Stimulated activated CD8-positive, alpha-beta memory T cell treated with anti-CD3 and anti-CD28 coated beads, Interleukin-2, amount 100 ng/mL, for 1 hour (primary cell): Measurements from ENCODE around the gene TBC1D22A.

Source experiments
- DNase-seq, 2 donors: peaks; one replicate each; pipeline ENCODE4 v3.0.0-alpha.2; 2020; ENCODE audit warnings: low read depth in 2 of 2

Gene TBC1D22A

DNA sequence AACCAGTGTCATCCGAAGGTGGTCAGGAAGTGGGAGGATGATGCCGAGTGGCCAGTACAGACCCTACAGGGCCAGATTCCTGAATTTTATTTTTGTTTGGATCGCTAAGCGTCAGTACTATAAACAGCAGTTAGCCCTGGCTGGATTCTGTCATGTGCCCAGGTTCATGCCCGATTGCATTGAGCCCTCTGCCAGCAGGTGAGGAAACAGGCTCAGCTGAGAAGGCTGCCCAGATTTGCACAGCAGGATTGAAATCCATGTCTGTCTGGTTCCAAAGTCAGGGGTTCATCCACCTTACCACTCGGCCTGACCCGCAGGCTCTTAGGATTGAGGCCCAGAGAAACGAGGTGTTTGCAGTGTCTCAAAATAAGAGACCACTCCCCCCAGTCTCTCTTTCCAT lies 9.1 kb upstream of the TBC1D22A start:
- DNase-seq = no peak

DNA sequence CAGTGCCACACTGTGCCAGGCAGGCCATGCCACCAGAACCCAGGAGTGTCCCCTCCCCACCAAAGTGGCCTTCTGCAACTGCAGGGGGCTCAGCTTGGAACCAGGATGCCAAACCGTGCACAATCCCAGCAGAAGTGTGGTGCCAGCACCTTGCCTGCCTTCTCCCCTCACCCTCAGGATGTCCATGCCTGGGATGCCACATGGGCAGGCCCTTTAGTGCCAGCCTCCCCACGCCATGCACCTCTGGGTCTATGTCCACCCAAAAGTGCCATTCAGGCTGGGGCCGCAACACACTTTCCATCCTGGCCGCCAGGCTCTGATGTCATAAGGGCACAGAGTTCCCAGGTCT lies 8.7 kb upstream of the TBC1D22A start:
- DNase-seq = no peak

DNA sequence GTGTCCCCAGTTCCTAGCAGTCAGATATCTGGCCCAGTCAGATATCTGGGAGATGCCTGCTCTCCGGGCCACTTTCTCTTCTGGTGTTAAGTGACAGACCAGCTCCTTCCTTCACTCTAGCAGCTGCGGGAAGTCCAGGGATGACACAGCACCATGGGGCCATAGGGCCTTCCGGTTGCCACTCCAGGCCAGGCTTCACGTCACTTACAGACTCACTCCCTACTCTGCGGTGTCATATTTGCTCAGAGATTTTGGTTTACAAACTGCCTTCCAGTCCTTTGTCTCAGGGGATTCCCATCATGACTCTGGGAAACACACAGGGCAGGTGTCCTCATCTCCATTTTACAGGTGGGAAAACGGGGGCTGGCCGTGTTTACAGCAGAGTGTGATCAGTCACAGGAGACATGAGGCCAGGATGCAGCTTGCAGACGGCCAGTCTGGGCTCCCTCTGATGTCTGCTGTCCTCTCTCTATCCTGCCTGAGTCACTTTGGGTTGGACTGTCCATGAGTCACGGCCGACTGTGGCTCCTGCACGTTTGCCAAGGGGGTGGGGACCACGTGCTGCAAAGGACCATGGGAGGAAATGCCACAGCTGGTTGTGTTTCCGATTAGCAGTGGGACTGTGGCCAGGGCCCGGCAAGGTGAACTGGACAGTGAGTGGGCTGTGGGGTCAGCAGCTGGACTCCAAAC lies 8.2 kb upstream of the TBC1D22A start:
- no peak for DNase-seq

DNA sequence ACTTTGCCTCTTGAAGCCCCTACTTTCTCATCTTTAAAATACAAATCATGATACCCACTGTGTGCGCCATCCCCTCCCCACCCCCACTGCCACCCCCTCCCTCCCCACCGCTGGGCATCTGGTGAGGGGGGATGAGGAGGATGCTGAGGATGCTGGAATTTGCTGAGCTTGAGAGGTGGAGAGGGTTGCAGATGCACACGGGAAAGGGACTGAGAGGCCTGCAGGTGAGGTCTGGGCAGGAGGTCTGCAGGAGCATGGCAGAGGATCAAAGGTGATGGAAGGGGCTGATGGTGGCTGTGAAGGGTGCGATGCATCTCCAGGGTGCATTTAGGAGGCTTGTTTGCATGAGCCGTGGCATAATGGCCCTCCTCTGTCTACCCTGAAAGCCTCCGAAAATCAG lies 7.6 kb upstream of the TBC1D22A start:
- no peak for DNase-seq

DNA sequence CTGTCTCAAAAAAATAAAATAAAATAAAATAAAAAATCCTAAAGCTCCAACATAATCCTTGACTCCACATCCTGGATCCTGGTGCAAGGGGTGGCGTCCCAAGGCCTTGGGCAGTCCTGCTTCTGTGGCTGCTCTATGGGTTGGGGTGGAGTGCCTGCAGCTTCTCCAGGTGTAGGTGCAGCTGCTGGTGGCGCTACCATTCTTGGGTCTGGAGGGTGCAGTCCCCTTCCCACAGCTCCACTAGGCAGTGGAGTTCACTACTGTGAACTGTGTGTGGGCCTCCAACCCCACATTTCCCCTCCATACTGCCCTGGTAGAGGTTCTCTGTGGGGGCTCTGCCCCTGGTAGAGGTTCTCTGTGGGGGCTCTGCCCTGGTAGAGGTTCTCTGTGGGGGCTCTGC lies 6.9 kb upstream of the TBC1D22A start:
- no peak for DNase-seq

DNA sequence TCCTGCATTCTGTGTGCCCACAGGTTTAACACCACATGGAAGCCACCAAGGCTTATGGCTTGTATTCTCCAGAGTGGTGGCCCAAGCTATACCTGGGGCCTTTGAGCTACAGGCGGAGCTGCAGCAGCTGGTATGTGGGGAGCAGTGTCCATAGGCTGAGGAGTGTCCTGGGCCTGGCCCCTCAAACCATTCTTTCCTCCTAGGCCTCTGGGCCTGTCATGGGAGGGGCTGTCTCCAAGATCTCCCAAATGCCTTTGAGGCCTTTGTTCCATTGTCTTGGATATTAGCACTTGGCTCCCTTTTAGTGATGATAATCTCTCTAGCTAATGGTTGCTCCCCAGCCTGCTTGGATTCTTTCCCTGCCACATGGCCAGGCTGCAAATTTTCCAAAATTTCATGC lies 6.4 kb upstream of the TBC1D22A start:
- DNase-seq = no peak

DNA sequence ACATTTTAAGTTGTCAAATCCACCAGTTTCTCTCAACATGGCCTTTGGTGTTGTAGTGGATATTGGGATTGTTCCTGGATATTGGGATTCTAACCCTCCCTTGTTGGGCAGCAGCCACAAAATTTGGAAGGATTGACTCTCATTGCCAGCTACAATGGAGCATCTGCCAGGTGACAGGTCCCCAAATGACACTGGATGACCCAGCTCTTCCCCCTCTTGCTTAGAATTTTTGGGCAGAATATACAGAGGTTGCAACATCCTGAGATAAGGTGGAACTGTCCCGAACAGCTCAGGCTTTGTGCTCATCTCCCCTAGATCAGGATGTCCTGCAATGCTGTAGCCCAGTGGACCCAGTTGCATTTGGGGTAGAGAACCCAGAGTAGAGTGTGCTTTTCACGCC lies 5.3 kb upstream of the TBC1D22A start:
- no peak for DNase-seq

DNA sequence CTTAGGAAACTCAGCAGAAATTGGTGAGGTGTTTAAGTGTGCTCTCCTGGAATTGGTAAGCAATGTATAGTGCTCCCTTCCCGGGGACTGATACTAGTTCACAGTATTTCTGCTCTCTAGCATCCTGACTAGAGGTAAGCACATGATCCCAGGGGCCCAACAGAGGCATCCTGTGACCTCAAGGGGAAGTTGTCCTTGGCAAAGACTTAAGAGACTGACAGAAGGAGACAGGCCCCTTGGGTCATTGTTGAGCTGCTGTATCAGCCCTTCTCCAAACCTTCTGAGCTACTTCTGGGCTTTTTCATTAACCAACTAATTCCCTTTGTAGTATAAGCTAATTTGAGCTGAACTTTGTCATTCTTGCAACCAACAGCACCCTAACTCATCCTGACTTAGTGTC lies 4.3 kb upstream of the TBC1D22A start:
- no peak for DNase-seq

DNA sequence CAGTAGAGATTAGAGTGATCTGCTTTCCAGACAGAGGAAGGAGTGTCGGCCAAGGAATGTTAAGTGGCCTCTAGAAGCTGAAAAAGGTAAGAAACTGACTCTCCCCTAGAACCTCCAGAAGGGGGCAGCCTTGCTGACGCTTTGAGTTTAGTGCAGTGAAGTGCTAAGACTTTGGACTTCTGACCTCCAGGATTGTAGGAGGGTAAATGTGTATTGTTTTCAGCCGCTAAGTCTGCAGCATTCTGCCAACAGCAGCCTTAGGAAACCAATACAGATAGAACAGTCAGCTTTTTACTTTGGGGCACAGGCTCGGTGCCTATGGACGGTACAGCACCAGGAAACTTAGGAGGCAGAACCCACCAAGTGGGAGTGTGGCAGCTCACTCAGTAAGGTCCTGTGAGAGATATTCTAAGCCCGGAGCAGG lies 3.6 kb upstream of the TBC1D22A start:
- DNase-seq = no peak

DNA sequence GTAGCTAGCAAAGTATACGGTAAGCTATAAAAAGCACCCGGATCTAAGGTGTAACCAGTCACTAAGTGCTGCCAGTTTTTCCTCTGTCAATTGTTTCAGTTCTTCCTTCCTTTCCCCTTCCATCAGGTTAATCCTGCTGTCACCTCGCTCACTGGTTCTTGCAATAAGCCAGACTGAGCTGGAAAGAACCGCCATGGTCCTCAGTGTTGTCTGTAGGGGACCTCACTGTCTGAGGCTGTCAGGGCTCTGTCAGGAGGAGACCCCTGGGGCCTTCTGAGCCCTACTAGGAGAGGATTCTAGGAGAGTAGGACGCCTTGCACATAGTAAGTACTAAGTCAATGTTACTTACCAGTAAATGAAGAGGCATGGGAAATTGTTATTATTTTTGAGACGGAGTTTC lies 1.4 kb upstream of the TBC1D22A start:
- DNase-seq = no peak

DNA sequence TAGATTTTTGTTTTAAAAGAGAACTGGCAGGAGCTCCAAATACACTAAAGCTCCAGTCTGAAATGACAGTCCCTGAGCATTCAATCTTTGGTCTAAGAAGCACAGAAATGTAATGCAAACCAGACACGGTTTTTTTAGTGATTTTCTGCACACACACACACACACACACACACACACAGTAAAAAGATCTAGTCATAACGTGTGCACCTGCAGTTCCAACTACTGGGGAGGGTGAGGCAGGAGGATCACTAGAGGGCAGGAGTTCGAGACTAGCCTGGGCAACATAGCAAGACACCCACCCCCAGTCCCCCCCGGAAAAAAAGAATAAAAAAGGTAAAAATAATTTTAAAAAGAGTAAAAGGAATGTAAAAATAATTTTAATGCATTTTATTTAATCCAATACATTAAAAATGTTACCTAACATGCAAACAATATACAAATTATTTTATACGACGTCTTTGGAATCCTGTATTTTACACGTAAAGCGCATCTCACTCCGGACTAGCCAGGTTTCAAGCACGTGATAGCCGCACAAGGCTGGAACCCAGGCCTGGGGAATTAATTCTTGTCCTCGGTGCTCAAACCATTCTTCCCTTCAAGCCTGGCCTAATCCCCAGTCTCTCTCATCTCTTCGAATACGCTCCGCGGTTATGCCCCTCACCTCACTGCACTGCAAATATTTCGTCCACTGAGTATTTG lies 762 bp upstream of the TBC1D22A start:
- no peak for DNase-seq

DNA sequence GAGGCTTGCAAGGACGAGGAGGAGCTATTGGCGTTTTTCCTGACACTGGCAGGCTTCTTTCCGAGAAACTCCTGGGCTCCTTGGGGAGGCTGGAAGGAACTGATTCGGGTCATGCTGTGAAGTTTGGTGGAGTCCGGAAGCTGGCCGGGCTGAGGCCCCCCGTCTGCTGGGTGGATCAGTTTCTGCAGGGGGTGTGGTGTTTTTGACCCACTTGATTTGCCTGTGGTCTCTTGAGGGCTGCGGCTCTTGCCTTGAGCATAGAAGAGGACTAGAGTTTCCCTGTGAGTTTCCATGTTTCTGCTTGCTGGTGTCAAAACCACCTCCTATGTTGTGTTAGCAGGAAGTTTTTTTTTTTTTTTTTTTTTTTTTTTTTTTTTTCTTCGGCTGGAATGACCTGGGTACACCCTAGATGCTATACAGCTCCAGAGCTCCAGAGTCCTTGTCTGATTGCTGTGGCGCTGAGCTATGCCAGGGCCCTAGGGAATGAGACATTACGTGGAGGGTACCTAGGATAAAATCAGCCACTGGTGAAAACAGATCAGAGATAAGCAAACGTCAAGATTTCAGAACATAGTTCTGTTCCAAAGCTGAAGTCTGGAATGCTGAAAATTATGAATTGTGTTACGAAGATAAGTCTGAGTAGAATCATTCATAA lies 728 bp downstream of the TBC1D22A start:
- no peak for DNase-seq

DNA sequence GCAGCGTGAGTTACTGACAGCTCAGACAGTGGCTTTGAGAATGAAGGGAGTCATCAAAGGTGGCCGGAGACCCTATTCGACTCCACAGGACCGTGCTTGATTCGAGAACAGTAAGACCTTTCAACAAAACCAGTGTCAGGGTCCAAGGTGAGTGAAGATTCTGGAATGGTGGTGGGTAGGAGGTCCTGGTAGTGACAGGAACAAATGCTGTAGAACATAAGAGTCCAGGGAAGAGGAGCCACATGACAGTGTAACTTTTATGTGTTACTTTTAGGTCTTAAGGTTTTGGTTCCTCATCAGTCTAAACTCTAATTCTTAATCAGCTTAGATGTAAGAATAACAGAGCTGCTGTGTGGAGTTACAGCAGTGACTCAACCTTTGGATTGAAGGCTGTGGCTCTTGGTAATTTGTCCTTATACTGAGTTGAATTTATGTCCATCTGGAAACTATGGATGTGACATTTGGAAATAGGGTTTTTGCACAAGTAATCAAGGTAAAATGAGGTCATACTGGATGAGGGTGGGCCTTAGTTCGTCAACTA lies 1.8 kb downstream of the TBC1D22A start:
- DNase-seq = no peak

DNA sequence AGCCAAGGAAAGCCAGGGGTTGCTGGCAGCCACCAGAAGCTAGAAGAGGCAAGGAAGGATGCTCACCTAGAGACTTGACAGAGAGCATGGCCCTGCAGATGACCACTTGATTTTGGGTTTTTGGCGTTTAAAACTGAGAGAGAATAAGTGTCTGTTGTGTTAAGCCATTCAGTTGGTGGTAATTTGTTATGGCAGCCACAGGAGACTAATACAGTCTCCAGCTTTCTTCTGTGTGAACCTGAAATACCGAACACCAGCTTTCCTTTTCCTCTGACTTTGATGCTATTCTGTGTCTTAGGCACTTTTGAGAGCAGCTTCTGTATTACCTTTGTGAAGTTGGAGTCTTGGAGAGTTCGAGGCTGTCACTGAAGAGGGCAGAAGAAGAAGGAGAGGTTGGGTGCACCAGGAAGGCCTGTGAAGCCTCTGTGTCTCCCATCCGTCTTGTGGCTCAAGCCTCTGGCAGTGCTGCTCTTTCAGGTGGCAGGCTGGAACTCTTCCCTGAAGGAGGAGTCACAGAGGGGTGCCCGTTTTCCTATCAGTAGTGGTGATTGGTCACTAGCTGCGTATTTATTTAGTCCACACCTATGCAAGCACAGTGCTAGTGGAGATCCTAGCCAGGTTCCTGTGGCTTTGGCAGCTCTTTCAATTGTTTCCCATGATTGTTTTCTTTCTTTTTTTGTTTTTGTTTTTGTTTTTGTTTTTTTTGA lies 2.5 kb downstream of the TBC1D22A start:
- DNase-seq = no peak

DNA sequence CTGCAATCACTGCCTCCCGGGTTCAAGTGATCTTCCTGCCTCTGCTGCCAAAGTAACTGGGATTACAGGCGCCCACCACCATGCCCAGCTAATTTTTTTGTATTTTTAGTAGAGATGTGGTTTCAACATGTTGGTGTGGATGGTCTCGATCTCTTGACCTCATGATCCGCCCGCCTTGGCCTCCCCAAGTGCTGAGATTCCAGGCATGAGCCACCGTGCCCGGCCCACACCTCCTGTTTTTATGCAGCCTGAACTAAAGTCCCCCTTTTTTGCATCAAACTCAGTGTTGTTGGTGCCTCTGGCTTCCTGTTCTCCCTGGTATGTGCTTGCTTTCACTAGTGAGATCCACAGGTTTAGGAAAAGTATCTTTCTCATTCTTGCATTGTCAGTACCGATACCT lies 4.2 kb downstream of the TBC1D22A start:
- no peak for DNase-seq

DNA sequence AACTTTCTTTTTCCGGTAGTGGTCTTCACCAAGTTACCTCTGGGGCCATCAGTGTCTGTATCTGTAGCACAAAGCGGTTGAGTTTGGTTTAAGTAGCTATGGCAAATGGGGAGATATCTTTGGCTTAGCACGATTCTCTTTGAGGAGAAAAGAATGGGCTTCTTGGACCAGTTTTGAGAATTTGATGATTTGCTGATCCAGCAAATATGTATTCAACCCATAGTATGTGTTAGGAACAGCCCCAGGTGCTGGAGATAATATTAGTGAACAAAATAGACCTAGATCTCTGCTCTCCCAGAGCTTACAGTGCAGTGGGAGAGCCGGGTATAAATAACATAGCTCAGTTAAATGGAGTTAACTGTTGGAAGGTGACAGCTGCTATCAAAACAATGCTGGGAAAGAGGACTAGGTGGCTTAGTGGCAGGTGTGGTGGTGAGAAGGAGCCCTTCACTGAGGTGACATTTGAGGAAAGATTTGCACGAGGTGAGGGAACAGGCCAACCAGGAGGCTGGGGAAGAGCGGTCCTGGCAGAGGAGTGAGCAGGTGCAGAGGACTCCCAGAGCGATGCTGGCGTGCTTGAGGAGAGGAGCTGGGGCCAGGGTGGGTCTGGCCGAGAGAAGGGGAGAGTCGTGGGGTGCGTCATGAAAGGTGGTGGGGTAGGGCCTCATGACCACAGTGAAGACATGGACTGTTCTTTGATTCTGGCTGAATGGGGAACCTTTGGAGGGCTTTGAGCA lies 5.0 kb downstream of the TBC1D22A start:
- no peak for DNase-seq

DNA sequence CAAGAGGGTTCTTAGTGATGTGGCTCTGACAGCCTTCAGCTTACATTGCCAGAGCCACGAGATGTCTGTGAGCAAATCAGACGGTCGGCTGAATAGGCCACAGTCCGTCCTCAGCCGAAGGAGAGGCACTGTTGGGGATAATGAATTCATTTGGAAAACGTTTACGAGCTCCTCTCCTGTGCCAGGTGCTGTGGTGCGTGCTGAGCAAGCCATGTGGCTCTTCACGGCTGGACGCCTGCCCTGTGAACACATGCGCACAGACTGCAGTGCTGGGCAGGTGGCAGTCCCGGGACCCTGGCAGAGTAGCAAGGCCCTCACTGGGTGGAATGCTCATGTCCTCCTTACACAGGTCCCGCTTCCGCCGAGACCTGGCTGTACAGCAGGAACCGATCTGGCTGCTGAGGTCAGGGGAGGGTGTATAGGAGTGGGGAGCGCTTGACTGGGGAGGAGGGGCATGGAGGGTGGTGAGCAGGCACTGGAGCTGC lies 6.8 kb downstream of the TBC1D22A start:
- no peak for DNase-seq

DNA sequence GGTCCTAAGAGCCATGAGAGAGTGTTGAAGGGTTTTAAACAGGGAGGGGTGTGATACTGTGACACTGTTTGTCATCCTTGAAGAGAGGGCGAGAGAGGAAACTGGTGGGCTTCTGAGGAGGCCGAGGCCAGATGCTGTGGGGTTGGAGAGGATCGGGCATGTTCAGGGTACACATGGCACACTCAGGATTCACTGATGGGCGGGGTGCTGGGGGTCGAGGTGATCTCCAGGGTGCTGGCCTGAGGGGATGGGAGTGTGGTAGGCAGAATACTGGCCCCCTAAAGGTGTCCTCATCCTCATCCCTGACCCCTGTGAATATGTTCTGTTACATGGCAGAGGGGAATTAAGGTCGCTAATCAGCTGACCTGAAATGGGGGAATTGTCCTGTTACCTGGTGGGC lies 7.3 kb downstream of the TBC1D22A start:
- no peak for DNase-seq

DNA sequence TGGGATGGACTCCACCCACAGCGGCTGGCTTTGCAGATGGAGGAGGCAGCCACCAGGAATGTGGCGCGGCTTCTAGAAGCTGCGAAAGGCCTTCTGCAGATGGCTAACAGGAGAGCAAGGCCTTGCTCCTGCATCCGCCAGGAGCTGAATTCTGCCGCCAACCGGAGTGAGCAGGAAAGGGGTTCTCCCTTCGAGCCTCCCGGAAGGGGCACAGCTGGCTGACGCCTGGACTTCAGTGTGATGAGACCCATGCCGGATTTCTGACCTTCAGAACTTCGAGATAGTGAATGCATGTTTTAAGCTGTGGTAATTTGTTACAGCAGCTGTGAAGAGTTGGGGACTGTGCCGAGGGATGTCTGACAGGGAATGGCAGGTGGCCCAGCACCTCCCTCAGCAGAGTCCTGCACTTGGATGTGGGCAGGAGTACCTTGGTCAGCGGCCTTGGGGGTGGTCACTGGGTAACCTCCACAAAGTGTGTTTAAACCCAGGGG lies 7.7 kb downstream of the TBC1D22A start:
- no peak for DNase-seq

DNA sequence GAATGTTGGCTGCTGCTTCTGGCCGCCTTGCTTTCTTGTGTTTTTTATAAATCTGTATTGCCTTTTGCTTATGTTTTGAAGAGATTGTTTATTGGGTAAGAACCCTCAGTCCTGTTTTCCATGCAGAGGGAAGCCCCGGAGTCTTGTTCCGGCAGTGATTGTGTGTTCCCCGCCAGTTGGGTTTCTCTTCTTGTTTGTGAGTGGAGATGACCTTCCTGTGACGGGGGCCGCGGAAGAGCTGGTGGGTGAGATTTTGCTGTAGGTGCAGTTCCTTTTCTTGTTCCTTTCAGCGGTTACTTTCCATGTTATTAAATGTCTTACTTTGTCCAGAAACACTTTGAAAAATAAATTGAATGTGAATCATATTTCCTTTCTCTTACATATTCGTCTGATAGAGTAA lies 8.3 kb downstream of the TBC1D22A start:
- no peak for DNase-seq

DNA sequence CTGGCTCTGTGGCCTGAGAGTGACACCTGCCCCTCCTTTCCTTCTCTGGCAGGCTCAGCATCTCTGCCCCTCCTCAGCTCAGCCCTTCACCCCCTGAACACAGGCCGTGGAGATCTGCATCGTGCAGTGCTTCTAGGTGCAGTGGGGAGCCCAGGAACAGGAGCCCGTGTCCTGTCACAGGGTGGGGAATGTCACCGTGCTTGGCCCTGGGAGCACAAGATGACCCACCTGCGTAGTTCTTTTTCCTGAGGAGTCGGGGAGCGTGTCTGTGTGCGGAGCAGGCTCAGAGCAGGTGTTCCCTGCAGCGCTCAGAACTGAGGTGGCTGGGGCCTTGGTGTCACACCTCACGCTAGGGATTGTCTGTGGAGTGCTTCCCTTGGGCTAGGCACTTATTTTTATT lies 10.6 kb downstream of the TBC1D22A start:
- DNase-seq = no peak
